Gastrocnemius medialis (tissue), 4 donors: ENCODE measurements around the gene ADCY1.

ENCODE experiments used
- CTCF ChIP-seq, 5 experiments: fragments of 450-650 bp in 3 of 5; fragments of 200-600 bp in 2 of 5; sonication (generic) in 2 of 5; IDR thresholded peaks in 4 of 5; conservative IDR thresholded peaks in 1 of 5; 1 replicate in 4 of 5; 2 replicates in 1 of 5; pipeline ENCODE4 v1.5.1; 2016 to 2019; ENCODE audit warnings: antibody characterized with exemption in 5 of 5, mild to moderate bottlenecking in 3 of 5, moderate library complexity in 3 of 5
- POLR2A ChIP-seq, 2 donors: fragments of 450-650 bp; IDR thresholded peaks; one replicate each; pipeline ENCODE4 v1.6.1; 2017; ENCODE audit warnings: antibody characterized with exemption in 2 of 2, mild to moderate bottlenecking in 2 of 2, moderate library complexity in 2 of 2

DNA sequence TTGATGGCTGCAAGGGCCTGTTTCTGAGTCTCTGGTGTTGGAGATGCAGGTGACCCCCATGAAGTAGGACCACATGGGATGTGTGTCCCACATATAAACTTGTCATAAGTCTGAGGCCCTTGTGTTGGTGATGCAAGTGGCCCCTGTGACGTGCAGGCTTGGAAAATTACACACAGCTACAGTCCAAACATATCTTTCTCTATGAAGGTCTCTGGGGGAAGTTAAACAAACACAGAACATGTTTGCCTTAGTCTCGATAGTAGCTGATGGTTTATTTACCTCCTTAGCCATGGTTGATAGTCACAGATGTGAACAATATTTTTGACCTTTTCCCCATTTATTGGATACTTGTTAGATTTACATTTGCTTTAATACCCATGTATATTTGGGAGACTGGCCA is 64.7 kb downstream of the ADCY1 start:
- TF ChIP-seq CTCF (IDR thresholded peaks at IDR 0.05 in 4 of 5, conservative IDR thresholded peaks at IDR 0.05 in 1 of 5) (no peak), POLR2A (IDR thresholded peaks at IDR 0.05) (no peak)
